TTC549 (cell line): ENCODE results near the gene PRKCQ.

Experiments
- FAIRE-seq: peaks from 2 replicates; lab custom pipeline; 2012; peaks lifted over from hg19 to GRCh38; lab: Jason Lieb, UNC

Gene PRKCQ

GRCh38 chr10:6567203-6567703 is 12.8 kb downstream of the PRKCQ start:
- no peak for FAIRE-seq

GRCh38 chr10:6565588-6565987 is 14.5 kb downstream of the PRKCQ start:
- FAIRE-seq: no peak

- no peak for FAIRE-seq
Measured at GRCh38 chr10:6564367-6564766, 15.7 kb downstream of the PRKCQ start.

- FAIRE-seq: no peak
Measured at GRCh38 chr10:6563731-6564130, 16.3 kb downstream of the PRKCQ start.

- no peak for FAIRE-seq
Measured at GRCh38 chr10:6563075-6563474, 17.0 kb downstream of the PRKCQ start.

- no peak for FAIRE-seq
Measured at GRCh38 chr10:6562221-6562620, 17.9 kb downstream of the PRKCQ start.

GRCh38 chr10:6561552-6561951 is 18.5 kb downstream of the PRKCQ start:
- no peak for FAIRE-seq

- no peak for FAIRE-seq
Measured at GRCh38 chr10:6558759-6559461, 21.2 kb downstream of the PRKCQ start.

- no peak for FAIRE-seq
Measured at GRCh38 chr10:6558272-6558671, 21.8 kb downstream of the PRKCQ start.

- FAIRE-seq: no peak
Measured at GRCh38 chr10:6553937-6554336, 26.1 kb downstream of the PRKCQ start.

- FAIRE-seq: no peak
Measured at GRCh38 chr10:6543431-6544005, 36.6 kb downstream of the PRKCQ start.

- FAIRE-seq: no peak
Measured at GRCh38 chr10:6542999-6543430, 37.1 kb downstream of the PRKCQ start.

- no peak for FAIRE-seq
Measured at GRCh38 chr10:6539833-6540232, 40.2 kb downstream of the PRKCQ start.

- FAIRE-seq: no peak
Measured at GRCh38 chr10:6537770-6538169, 42.3 kb downstream of the PRKCQ start.

GRCh38 chr10:6536102-6536501 is 44.0 kb downstream of the PRKCQ start:
- FAIRE-seq: no peak

GRCh38 chr10:6535156-6535764 is 44.8 kb downstream of the PRKCQ start:
- no peak for FAIRE-seq

- FAIRE-seq: no peak
Measured at GRCh38 chr10:6532321-6532720, 47.8 kb downstream of the PRKCQ start.

GRCh38 chr10:6530966-6531365 is 49.1 kb downstream of the PRKCQ start:
- no peak for FAIRE-seq

GRCh38 chr10:6530211-6530840 is 49.8 kb downstream of the PRKCQ start:
- no peak for FAIRE-seq

- FAIRE-seq: no peak
Measured at GRCh38 chr10:6528198-6528950, 51.7 kb downstream of the PRKCQ start.

GRCh38 chr10:6525599-6526165 is 54.4 kb downstream of the PRKCQ start:
- FAIRE-seq: no peak

- no peak for FAIRE-seq
Measured at GRCh38 chr10:6522230-6522629, 57.8 kb downstream of the PRKCQ start.
